ENCODE data around the gene CCDC83. TPM values are rescaled to one million over a fixed set of nuclear protein-coding genes. Genes with fewer than 3 reads are reported as not detected.
A peak's percentile ranks its signal among the peaks of the same experiment; 100 is the strongest.

CCDC83 gene
- total RNA-seq, 1 experiment from 2014 or later: not detected

DNA sequence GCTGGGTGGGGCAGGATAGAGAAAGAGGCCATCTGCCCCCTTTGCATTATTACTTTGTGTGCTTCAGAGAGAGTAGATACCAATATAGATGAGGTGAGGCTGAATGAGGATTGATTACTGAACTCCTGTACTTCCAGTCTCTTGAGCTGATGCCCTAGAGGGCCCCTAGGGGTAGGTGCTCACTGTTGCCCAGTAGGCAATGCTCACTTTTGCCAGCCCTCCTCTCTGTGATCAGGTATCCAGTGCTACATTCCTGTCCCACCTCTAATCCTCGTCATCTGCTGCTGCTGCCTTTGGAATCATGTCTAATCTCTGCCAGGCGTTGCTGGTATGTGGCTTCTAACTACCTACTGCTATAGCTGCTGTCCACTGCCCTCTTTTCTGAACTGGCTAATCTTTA lies 57.2 kb downstream of the CCDC83 start:
- no peak overlapping the region; a peak in 1 of 7 replicates for H3K27ac Mint-ChIP-seq
- no peak overlapping the region for H4K91ac ChIP-seq (ENCODE audit: insufficient read length, low read depth, low read length)
- no peaks in the 10 kb centered on the region for H3K27me3 Mint-ChIP-seq (ENCODE audit: low read depth)
- H3K9me3 Mint-ChIP-seq: peaks cover 5 to 6% of the 10 kb centered on the region in 2 experiments
- H3K4me1 Mint-ChIP-seq: 0 out of 4 replicates have a peak, but pooled peaks cover 0 to 5% of the 10 kb centered on the region in 2 experiments
- H3K18ac ChIP-seq (ENCODE audit: insufficient read length, low read depth, low read length): no peak overlapping the region
- H2BK12ac ChIP-seq (ENCODE audit: insufficient read length, low read depth, low read length): no peak overlapping the region
- H2AFZ ChIP-seq (ENCODE audit: low read length): no peak overlapping the region
- no peak for DNase-seq
- no peaks in the 10 kb centered on the region for H3K4me1 ChIP-seq (ENCODE audit: insufficient read depth, low read length)
- TF ChIP-seq CTCF (conservative IDR thresholded peaks at IDR 0.05): 0 out of 3 replicates have a peak, but pooled peaks have one; percentile 9
- H3K4me2 ChIP-seq (ENCODE audit: insufficient read depth, insufficient read length, low read length): no peak overlapping the region
- H3K79me1 ChIP-seq (ENCODE audit: insufficient read depth, low read depth, low read length, poor library complexity, severe bottlenecking): no peaks in the 10 kb centered on the region
- H3K14ac ChIP-seq (ENCODE audit: insufficient read depth, low read length): no peak overlapping the region
- peaks cover 4 to 10% (median 5%) of the 10 kb centered on the region in 3 experiments; a peak in 6 of 7 replicates for H3K36me3 Mint-ChIP-seq (ENCODE audit: insufficient read depth in 1 of 3, low read depth in 3 of 3)
- no peak overlapping the region for H2AK5ac ChIP-seq (ENCODE audit: insufficient read length, low read length)
- H3K4me3 Mint-ChIP-seq: no peak overlapping the region
- no peak overlapping the region for H2BK20ac ChIP-seq (ENCODE audit: low read depth, low read length, poor library complexity, severe bottlenecking)
- H3K23me2 ChIP-seq (ENCODE audit: insufficient read length, low read depth, low read length, poor library complexity, severe bottlenecking): no peaks in the 10 kb centered on the region
- H3K9me3 ChIP-seq (ENCODE audit: control insufficient read depth, low read depth, low read length): no peaks in the 10 kb centered on the region
- H3K23ac ChIP-seq (ENCODE audit: insufficient read length, low read depth, low read length): no peak overlapping the region
- no peak overlapping the region for H3K27ac ChIP-seq (ENCODE audit: insufficient read length, low read depth, low read length)
- no peak overlapping the region for H2BK120ac ChIP-seq (ENCODE audit: low read depth, low read length, poor library complexity, severe bottlenecking)
- H3T11ph ChIP-seq (ENCODE audit: low read length): no peak overlapping the region
- WGBS (ENCODE audit: extremely low coverage, insufficient read length, low lambda C conversion rate): no CpG with 5 or more reads among the region's 2 CpGs
- H3K9ac ChIP-seq (ENCODE audit: extremely low read depth, insufficient read length, low read length): no peak overlapping the region
- H3K79me2 ChIP-seq (ENCODE audit: insufficient read depth, low read length): no peaks in the 10 kb centered on the region
- no peak overlapping the region for H2BK5ac ChIP-seq (ENCODE audit: insufficient read length, low read length)
- no peak overlapping the region for H4K5ac ChIP-seq (ENCODE audit: insufficient read length, low read depth, low read length)
- H3K27me3 ChIP-seq (ENCODE audit: insufficient read depth, low read length): no peaks in the 10 kb centered on the region
- H4K8ac ChIP-seq (replicated peaks; ENCODE audit: insufficient read length, low read depth, low read length): no peak overlapping the region
- no peak overlapping the region for H2BK15ac ChIP-seq (ENCODE audit: low read depth, low read length)
- H4K20me1 ChIP-seq (ENCODE audit: control insufficient read depth, insufficient read depth, insufficient read length): no peaks in the 10 kb centered on the region
- no peak overlapping the region for H3K56ac ChIP-seq (ENCODE audit: insufficient read length, low read depth, low read length)
- no peak overlapping the region for H3K4ac ChIP-seq (ENCODE audit: low read depth, low read length)

All from H9 (cell line).